ENCODE measurements around the gene NTSR2.

Gene NTSR2

DNA sequence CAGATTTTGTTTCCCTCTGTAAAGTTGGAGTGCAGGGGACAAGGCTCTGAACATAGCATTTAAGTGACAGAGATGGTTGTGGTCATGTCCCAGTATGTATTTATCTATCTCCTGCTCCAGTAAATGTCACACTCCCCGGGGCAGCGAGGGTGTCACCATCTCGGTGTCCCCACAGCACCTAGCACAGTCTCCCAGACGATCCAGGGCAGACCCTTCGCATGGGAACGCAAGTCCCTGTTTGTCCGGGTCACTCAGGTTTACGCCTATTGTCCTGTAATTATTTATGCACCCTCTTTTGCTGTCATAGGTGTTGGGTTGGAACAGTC lies 12.6 kb upstream of the NTSR2 start:
- Histone ChIP-seq H2AFZ (ENCODE audit: low read length) (no peak overlapping the region), H3K27ac (ENCODE audit: low read length) (no peak overlapping the region), H3K4me3 (ENCODE audit: low read length) (no peak overlapping the region), H3K9ac (ENCODE audit: low read length) (no peak overlapping the region), H3K9me2 (replicated peaks; ENCODE audit: insufficient read depth, low read length) (no peaks in the 10 kb centered on the region), H3K9me3 (replicated peaks; ENCODE audit: insufficient read depth, low read length) (no peaks in the 10 kb centered on the region), H3K4me1 (ENCODE audit: low read length) (peaks cover 4% of the 10 kb centered on the region; the same call in 1 of the 2 replicates), H3K27me3 (replicated peaks; ENCODE audit: insufficient read depth, low read length) (0 out of 2 replicates have a peak, but pooled peaks cover 13% of the 10 kb centered on the region), H4K20me1 (ENCODE audit: insufficient read depth, low read length) (no peaks in the 10 kb centered on the region), H3K79me2 (ENCODE audit: low read length) (no peaks in the 10 kb centered on the region), H3K36me3 (replicated peaks; ENCODE audit: insufficient read depth, low read length) (no peaks in the 10 kb centered on the region), H3F3A (ENCODE audit: insufficient read depth, low read length) (no peaks in the 10 kb centered on the region), H3K4me2 (ENCODE audit: low read depth, low read length) (peak overlapping the region; percentile 13; the same call in 1 of the 2 replicates)
- DNase-seq: no peak
- TF ChIP-seq EZH2phosphoT487 (IDR thresholded peaks at IDR 0.05; ENCODE audit: low read length) (no peak), EZH2 (optimal IDR thresholded peaks at IDR 0.05; ENCODE audit: low read depth, low read length) (no peak)
- TF ChIP-seq, protein P1, sequence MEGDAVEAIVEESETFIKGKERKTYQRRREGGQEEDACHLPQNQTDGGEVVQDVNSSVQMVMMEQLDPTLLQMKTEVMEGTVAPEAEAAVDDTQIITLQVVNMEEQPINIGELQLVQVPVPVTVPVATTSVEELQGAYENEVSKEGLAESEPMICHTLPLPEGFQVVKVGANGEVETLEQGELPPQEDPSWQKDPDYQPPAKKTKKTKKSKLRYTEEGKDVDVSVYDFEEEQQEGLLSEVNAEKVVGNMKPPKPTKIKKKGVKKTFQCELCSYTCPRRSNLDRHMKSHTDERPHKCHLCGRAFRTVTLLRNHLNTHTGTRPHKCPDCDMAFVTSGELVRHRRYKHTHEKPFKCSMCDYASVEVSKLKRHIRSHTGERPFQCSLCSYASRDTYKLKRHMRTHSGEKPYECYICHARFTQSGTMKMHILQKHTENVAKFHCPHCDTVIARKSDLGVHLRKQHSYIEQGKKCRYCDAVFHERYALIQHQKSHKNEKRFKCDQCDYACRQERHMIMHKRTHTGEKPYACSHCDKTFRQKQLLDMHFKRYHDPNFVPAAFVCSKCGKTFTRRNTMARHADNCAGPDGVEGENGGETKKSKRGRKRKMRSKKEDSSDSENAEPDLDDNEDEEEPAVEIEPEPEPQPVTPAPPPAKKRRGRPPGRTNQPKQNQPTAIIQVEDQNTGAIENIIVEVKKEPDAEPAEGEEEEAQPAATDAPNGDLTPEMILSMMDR (IDR thresholded peaks at IDR 0.05; ENCODE audit: low read length): no peak

DNA sequence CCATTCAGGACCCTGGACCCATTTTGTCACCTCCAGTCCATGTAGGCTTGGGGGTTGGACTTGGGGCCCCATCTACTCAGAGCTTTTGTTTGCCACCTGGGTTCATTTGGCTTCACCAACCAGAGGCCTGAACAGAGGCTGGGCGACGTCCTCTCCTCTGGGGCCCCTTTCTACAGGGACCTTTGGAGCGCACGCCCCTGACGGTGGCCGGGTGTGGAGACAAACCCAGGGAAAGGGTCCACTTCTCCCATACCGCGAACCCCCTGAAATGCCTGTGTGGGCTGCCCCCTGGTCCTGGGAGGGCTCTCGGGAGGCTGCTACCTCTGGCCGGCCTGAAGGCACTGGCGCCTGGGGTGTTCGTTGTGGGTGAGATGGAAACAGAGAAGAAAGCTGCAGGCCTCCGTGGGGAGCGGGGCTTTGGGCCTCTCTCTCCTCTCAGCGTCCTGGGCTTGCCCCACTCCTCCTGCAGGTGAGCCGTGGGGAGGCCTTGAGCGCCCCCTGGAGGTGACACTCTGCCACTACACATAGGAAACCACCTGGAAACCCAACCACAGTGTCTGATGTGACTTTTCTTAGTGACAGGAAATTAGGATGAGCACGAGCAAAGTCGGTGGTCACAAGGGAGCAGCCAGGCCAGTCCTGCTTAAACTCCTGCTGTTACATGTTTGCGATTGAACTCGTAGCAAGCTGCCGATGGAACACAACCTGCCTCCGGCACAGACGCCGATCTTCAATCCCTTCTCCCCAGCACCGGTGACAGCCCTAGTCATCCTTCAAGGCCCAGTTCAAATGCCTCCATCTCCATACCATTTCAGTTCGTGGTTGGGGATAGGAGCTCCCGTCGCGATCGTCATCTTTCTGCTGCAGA lies 12.0 kb upstream of the NTSR2 start:
- Histone ChIP-seq H3K9me3 (replicated peaks; ENCODE audit: insufficient read depth, low read length) (no peaks in the 10 kb centered on the region), H2AFZ (ENCODE audit: low read length) (no peak overlapping the region), H4K20me1 (ENCODE audit: insufficient read depth, low read length) (no peaks in the 10 kb centered on the region), H3K9ac (ENCODE audit: low read length) (no peak overlapping the region), H3K4me2 (ENCODE audit: low read depth, low read length) (peak overlapping the region; percentile 13; the same call in 1 of the 2 replicates), H3K27ac (ENCODE audit: low read length) (no peak overlapping the region), H3F3A (ENCODE audit: insufficient read depth, low read length) (no peaks in the 10 kb centered on the region), H3K27me3 (replicated peaks; ENCODE audit: insufficient read depth, low read length) (0 out of 2 replicates have a peak, but pooled peaks cover 13% of the 10 kb centered on the region), H3K4me1 (ENCODE audit: low read length) (peaks cover 4% of the 10 kb centered on the region; the same call in 1 of the 2 replicates), H3K79me2 (ENCODE audit: low read length) (no peaks in the 10 kb centered on the region), H3K4me3 (ENCODE audit: low read length) (no peak overlapping the region), H3K36me3 (replicated peaks; ENCODE audit: insufficient read depth, low read length) (no peaks in the 10 kb centered on the region), H3K9me2 (replicated peaks; ENCODE audit: insufficient read depth, low read length) (no peaks in the 10 kb centered on the region)
- TF ChIP-seq, protein P1 (IDR thresholded peaks at IDR 0.05; ENCODE audit: low read length): peak; percentile 96
- no peak for TF ChIP-seq EZH2 (optimal IDR thresholded peaks at IDR 0.05; ENCODE audit: low read depth, low read length)
- peak; percentile 58 for DNase-seq

DNA sequence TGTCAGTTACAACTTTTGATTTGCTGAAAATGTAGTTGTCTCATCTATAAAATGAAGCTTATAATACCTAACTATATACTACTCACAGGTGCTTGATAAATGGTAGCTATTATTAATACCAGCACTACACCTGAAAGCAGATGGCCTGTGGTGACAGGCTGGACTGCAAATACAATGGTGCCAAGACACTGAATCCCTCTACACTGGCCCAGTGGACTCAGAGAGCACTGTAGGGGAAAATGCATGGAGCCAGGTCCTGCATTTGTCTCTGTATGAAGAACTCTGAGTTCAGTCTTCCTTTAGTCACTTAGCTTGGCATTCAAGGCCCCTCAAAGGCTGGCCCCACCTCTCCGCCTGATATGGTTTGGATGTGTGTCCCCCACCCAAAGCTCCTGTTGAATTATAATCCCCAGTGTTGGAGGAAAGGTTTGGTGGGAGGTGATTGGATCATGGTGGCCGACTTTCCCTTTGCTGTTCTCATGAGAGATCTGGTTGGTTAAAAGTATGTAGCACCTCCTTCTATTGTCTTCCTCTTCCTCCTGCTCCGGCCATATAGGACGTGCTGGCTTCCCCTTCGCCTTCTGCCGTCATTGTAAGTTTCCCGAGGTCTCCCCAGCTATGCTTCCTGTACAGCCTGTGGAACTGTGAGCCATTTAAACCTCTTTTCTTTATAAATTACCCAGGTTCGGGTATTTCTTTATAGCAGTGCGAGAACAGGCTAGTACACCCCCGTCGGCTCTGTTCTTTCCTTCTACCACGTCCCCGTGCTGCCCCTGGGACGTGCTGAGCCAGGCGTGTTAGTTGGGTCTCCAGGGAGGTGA lies 11.1 kb upstream of the NTSR2 start:
- no peak for DNase-seq
- no peaks in the 10 kb centered on the region for H3K9me2 ChIP-seq (replicated peaks; ENCODE audit: insufficient read depth, low read length)

More for the DNA sequence above, 11.1 kb upstream of the NTSR2 start:
- Histone ChIP-seq H4K20me1 (ENCODE audit: insufficient read depth, low read length) (no peaks in the 10 kb centered on the region), H3K4me1 (ENCODE audit: low read length) (peaks cover 4% of the 10 kb centered on the region; the same call in 1 of the 2 replicates), H3K4me2 (ENCODE audit: low read depth, low read length) (no peak overlapping the region), H3F3A (ENCODE audit: insufficient read depth, low read length) (no peaks in the 10 kb centered on the region), H3K9ac (ENCODE audit: low read length) (no peak overlapping the region), H3K36me3 (replicated peaks; ENCODE audit: insufficient read depth, low read length) (no peaks in the 10 kb centered on the region), H3K27ac (ENCODE audit: low read length) (no peak overlapping the region), H2AFZ (ENCODE audit: low read length) (no peak overlapping the region), H3K9me3 (replicated peaks; ENCODE audit: insufficient read depth, low read length) (no peaks in the 10 kb centered on the region), H3K4me3 (ENCODE audit: low read length) (no peak overlapping the region), H3K79me2 (ENCODE audit: low read length) (no peaks in the 10 kb centered on the region), H3K27me3 (replicated peaks; ENCODE audit: insufficient read depth, low read length) (0 out of 2 replicates have a peak, but pooled peaks cover 13% of the 10 kb centered on the region)
- TF ChIP-seq EZH2phosphoT487 (IDR thresholded peaks at IDR 0.05; ENCODE audit: low read length): no peak
- no peak for TF ChIP-seq EZH2 (optimal IDR thresholded peaks at IDR 0.05; ENCODE audit: low read depth, low read length)
- TF ChIP-seq, protein P1 (IDR thresholded peaks at IDR 0.05; ENCODE audit: low read length): no peak

Measured in MM.1S (cell line).